A549 (cell line): ENCODE results near the gene ITGB8. TPM values are rescaled to one million over a fixed set of nuclear protein-coding genes. Genes with fewer than 3 reads are reported as not detected.

Source experiments
- ATAC-seq, 2 experiments: fragments of 200-7000 bp in 1 of 2; fragments of >200 bp in 1 of 2; cut with Nextera tagmentation in 1 of 2; cut with Tn5 transposase in 1 of 2; 3 replicates each; pipeline versions ENCODE4 v1.8.0 to v1.9.1; 2018 to 2020; ENCODE audit warnings: mild to moderate bottlenecking in 1 of 2, moderate library complexity in 1 of 2
- CTCF ChIA-PET: fragments of 300-600 bp; sonication (Branson Sonifier 250); formaldehyde crosslinking; extraction: SDS; loops from one replicate; lab custom pipeline; 2021; ENCODE audit warnings: antibody characterized with exemption, inconsistent platforms; lab: Yijun Ruan, JAX
- POLR2A ChIA-PET: fragments of 350-600 bp; formaldehyde crosslinking; extraction: SDS; loops from one replicate; lab custom pipeline; 2021; ENCODE audit warnings: antibody characterized with exemption, inconsistent platforms; lab: Yijun Ruan, JAX
- DNase-seq, 2 experiments: peaks; one replicate each; pipeline versions ENCODE4 v3.0.0 to v3.0.0-alpha.2; 2011 to 2016; ENCODE audit warnings: low read depth in 1 of 2, low spot score in 1 of 2
- FAIRE-seq: peaks from 2 replicates; lab custom pipeline; 2011; peaks lifted over from hg19 to GRCh38; lab: Jason Lieb, UNC
- H3K27ac ChIP-seq, 2 experiments: fragments of >200 bp; sonication (Bioruptor Twin); formaldehyde crosslinking; 3 replicates each; pipeline ENCODE4 v1.5.1; 2016 to 2017
- H3K4me1 ChIP-seq: fragments of >200 bp; sonication (Bioruptor Twin); formaldehyde crosslinking; 3 replicates; pipeline ENCODE4 v1.6.1; 2016
- H3K4me2 ChIP-seq: fragments of >200 bp; sonication (Bioruptor Twin); formaldehyde crosslinking; 3 replicates; pipeline ENCODE4 v1.6.1; 2016
- H3K4me3 ChIP-seq: fragments of >200 bp; sonication (Bioruptor Twin); formaldehyde crosslinking; 3 replicates; pipeline ENCODE4 v1.5.1; 2016
- H3K9me3 ChIP-seq: fragments of >200 bp; sonication (Bioruptor Twin); formaldehyde crosslinking; 3 replicates; pipeline ENCODE4 v1.6.1; 2016
- CEBPB ChIP-seq, 2 experiments: fragments of >200 bp in 1 of 2; sonication (Bioruptor Twin) in 1 of 2; formaldehyde crosslinking in 1 of 2; IDR thresholded peaks; 2 replicates each; pipeline ENCODE4 v1.6.1; 2012 to 2016
- CTCF ChIP-seq: fragments of >200 bp; sonication (Bioruptor Twin); formaldehyde crosslinking; IDR thresholded peaks from 3 replicates; pipeline ENCODE4 v1.5.1; 2016
- E2F6 ChIP-seq: IDR thresholded peaks from 2 replicates; pipeline ENCODE4 v1.6.1; 2012; ENCODE audit warnings: low read depth, borderline replicate concordance
- FOSB ChIP-seq: fragments of 250-450 bp; sonication (Bioruptor Pico); IDR thresholded peaks from 2 replicates; pipeline ENCODE4 v1.5.0; 2020; ENCODE audit warnings: mild to moderate bottlenecking, moderate library complexity
- HEYL ChIP-seq: fragments of 250-450 bp; sonication (Bioruptor Pico); IDR thresholded peaks from 2 replicates; pipeline ENCODE4 v1.8.0; 2021; ENCODE audit warnings: mild to moderate bottlenecking, moderate library complexity
- HMGXB4 ChIP-seq: fragments of 250-450 bp; sonication (Bioruptor Pico); IDR thresholded peaks from 2 replicates; pipeline ENCODE4 v1.5.0; 2021; ENCODE audit warnings: mild to moderate bottlenecking, moderate library complexity, borderline replicate concordance
- HOXB5 ChIP-seq: fragments of 250-450 bp; sonication (Bioruptor Pico); IDR thresholded peaks from 2 replicates; pipeline ENCODE4 v1.5.0; 2020; ENCODE audit warnings: mild to moderate bottlenecking, moderate library complexity
- KDM1A ChIP-seq: fragments of 200-600 bp; sonication (generic); IDR thresholded peaks from 2 replicates; pipeline ENCODE4 v1.6.1; 2016; ENCODE audit warnings: low read depth, mild to moderate bottlenecking
- MAX ChIP-seq: IDR thresholded peaks from 2 replicates; pipeline ENCODE4 v1.6.1; 2012
- NPAS2 ChIP-seq: fragments of 250-450 bp; sonication (Bioruptor Pico); IDR thresholded peaks from 2 replicates; pipeline ENCODE4 v1.8.0; 2022; ENCODE audit warnings: mild to moderate bottlenecking, moderate library complexity, borderline replicate concordance
- PBX3 ChIP-seq: IDR thresholded peaks from 2 replicates; pipeline ENCODE4 v1.6.1; 2012
- PHF8 ChIP-seq: fragments of 200-600 bp; sonication (generic); IDR thresholded peaks from 2 replicates; pipeline ENCODE4 v1.6.1; 2016; ENCODE audit warnings: low read depth, mild to moderate bottlenecking, antibody characterized with exemption, moderate library complexity, borderline replicate concordance
- POLR2A ChIP-seq: IDR thresholded peaks from 2 replicates; pipeline ENCODE4 v1.6.1; 2012; ENCODE audit warnings: mild to moderate bottlenecking, low read length
- POLR2AphosphoS2 ChIP-seq: conservative IDR thresholded peaks from 2 replicates; pipeline ENCODE4 v1.6.1; 2012; ENCODE audit warnings: low read length, improper control_type of control experiment, inconsistent platforms
- RAD21 ChIP-seq, 2 experiments: fragments of >200 bp in 1 of 2; sonication (Bioruptor Twin) in 1 of 2; formaldehyde crosslinking in 1 of 2; IDR thresholded peaks in 1 of 2; conservative IDR thresholded peaks in 1 of 2; 2 replicates in 1 of 2; 3 replicates in 1 of 2; pipeline ENCODE4 v1.6.1; 2012 to 2018; ENCODE audit warnings: inconsistent platforms in 1 of 2
- RARB ChIP-seq: fragments of 250-450 bp; sonication (Bioruptor Pico); IDR thresholded peaks from 2 replicates; pipeline ENCODE4 v1.8.0; 2021; ENCODE audit warnings: mild to moderate bottlenecking, moderate library complexity
- REST ChIP-seq: fragments of 200-600 bp; sonication (generic); IDR thresholded peaks from 2 replicates; pipeline ENCODE4 v1.6.1; 2016; ENCODE audit warnings: antibody characterized with exemption, mild to moderate bottlenecking, moderate library complexity
- RFX5 ChIP-seq: fragments of 450-650 bp; IDR thresholded peaks from 2 replicates; pipeline ENCODE4 v1.7.1; 2014; ENCODE audit warnings: antibody characterized with exemption, mild to moderate bottlenecking, moderate library complexity
- SMC3 ChIP-seq: fragments of >200 bp; sonication (Bioruptor Twin); formaldehyde crosslinking; IDR thresholded peaks from 3 replicates; pipeline ENCODE4 v1.6.1; 2018; ENCODE audit warnings: inconsistent platforms
- ZNF302 ChIP-seq: fragments of 250-450 bp; sonication (Bioruptor Pico); IDR thresholded peaks from 2 replicates; pipeline ENCODE4 v1.9.0; 2021; ENCODE audit warnings: inconsistent platforms, mild to moderate bottlenecking, moderate library complexity
- ZSCAN20 ChIP-seq: fragments of 250-450 bp; sonication (Bioruptor Pico); IDR thresholded peaks from 2 replicates; pipeline ENCODE4 v1.8.0; 2022; ENCODE audit warnings: mild to moderate bottlenecking, moderate library complexity
- WGBS: methylation state at CpG from one replicate; pipeline ENCODE4 v1.1.6; 2017; ENCODE audit errors: missing lambda C conversion rate; 5-methylcytosine and 5-hydroxymethylcytosine counted together
- polyA plus RNA-seq, 4 experiments: library from polyadenylated mRNA; depleted of rRNA in 3 of 4; stranded (reverse); fragments of >200 nt; fragmentation: RNase III in 1 of 4; extraction: RNeasy Plus Mini Kit Qiagen cat#74134 plus additional on column Dnase treatment in 1 of 4; gene quantifications; 2 replicates in 3 of 4; 3 replicates in 1 of 4; pipeline ENCODE4 v1.2.3, GENCODE V29; 2011 to 2017

ITGB8 gene
- polyA plus RNA-seq, 2 of the 4 experiments (the other 2 are of a cell fraction): 0.39 to 0.67 TPM

GRCh38 chr7:20439416-20440185, 108.9 kb downstream of the ITGB8 start:
- ChIA-PET CTCF (interaction anchor here (0.7 to 1.2 kb wide), 3 partner anchors 11 to 158 kb away, joined by 3 to 5 read pairs (median 3); no protein-coding TSS in a partner anchor), POLR2A (interaction anchor here (0.7 kb wide), 1 partner anchor 25 kb away, joined by 3 read pairs; no protein-coding TSS in a partner anchor)
- TF ChIP-seq FOSB (CRISPR knock-in tag) (no peak), RAD21 (conservative IDR thresholded peaks at IDR 0.05 in 1 of 2, IDR thresholded peaks at IDR 0.05 in 1 of 2) (no peak), NPAS2 (CRISPR knock-in tag) (no peak), HMGXB4 (CRISPR knock-in tag) (no peak), SMC3 (no peak), RFX5 (no peak), PHF8 (no peak), ZNF302 (CRISPR knock-in tag) (no peak)
- DNase-seq (no peak), ATAC-seq (peak in 1 of 2 experiments; percentile 40; a peak in 3 of 6 replicates), FAIRE-seq (no peak)
- no peak overlapping the region for H3K4me3 ChIP-seq
- WGBS: 71% methylated on average over 8 of the region's 10 CpGs
- H3K27ac ChIP-seq: no peak overlapping the region
- no peaks in the 10 kb centered on the region for H3K9me3 ChIP-seq
- H3K4me2 ChIP-seq: no peak overlapping the region
- H3K4me1 ChIP-seq: no peaks in the 10 kb centered on the region

GRCh38 chr7:20440472-20441105, 109.9 kb downstream of the ITGB8 start:
- Histone ChIP-seq H3K4me3 (no peak overlapping the region), H3K27ac (no peak overlapping the region), H3K4me2 (no peak overlapping the region), H3K4me1 (no peaks in the 10 kb centered on the region), H3K9me3 (no peaks in the 10 kb centered on the region)
- DNase-seq (peak; percentile 13 to 61), FAIRE-seq (no peak), ATAC-seq (peak in 1 of 2 experiments; percentile 74; a peak in 3 of 6 replicates)
- no peak for TF ChIP-seq E2F6
- TF ChIP-seq CTCF: peak; percentile 38
- peak; percentile 27 to 57; a peak in 2 of 5 replicates for TF ChIP-seq RAD21 (conservative IDR thresholded peaks at IDR 0.05 in 1 of 2, IDR thresholded peaks at IDR 0.05 in 1 of 2)
- CTCF ChIA-PET: interaction anchor here (0.7 to 1.6 kb wide), 6 partner anchors 8 to 157 kb away, joined by 3 to 5 read pairs (median 4); no protein-coding TSS in a partner anchor
- WGBS: 63% methylated on average over 9 of the region's 9 CpGs
- POLR2A ChIA-PET: no interaction called here

- CTCF ChIA-PET: interaction anchor here (0.7 to 1.6 kb wide), 4 partner anchors 9 to 687 kb away, joined by 3 to 4 read pairs (median 4); no protein-coding TSS in a partner anchor
- FAIRE-seq (no peak), ATAC-seq (no peak)
- TF ChIP-seq MAX (no peak), FOSB (CRISPR knock-in tag) (no peak), PBX3 (no peak), KDM1A (no peak), ZSCAN20 (CRISPR knock-in tag) (no peak), REST (no peak), HEYL (CRISPR knock-in tag) (no peak), POLR2A (no peak), POLR2AphosphoS2 (no peak), CEBPB (IDR thresholded peaks at IDR 0.05) (no peak), HOXB5 (CRISPR knock-in tag) (no peak), RARB (no peak)
These were observed 110.6 kb downstream of the ITGB8 start for GRCh38 chr7:20441346-20441745.

More at GRCh38 chr7:20441346-20441745, 110.6 kb downstream of the ITGB8 start:
- 54% methylated on average over 4 of the region's 4 CpGs for WGBS
- Histone ChIP-seq H3K9me3 (no peaks in the 10 kb centered on the region), H3K4me3 (no peak overlapping the region), H3K27ac (no peak overlapping the region), H3K4me1 (no peaks in the 10 kb centered on the region), H3K4me2 (no peak overlapping the region)
- DNase-seq: no peak
- POLR2A ChIA-PET: no interaction called here
